Body of pancreas (tissue), 4 donors: Measurements from ENCODE around the gene VWA5B1. TPM values are rescaled to one million over a fixed set of nuclear protein-coding genes. Genes with fewer than 3 reads are reported as not detected.

ENCODE experiments used
- ATAC-seq: fragments of 150-250 bp; one replicate; pipeline ENCODE4 v1.9.1; 2016
- DNase-seq, 4 donors: peaks; one replicate each; pipeline ENCODE4 v3.0.0-alpha.2; 2019
- H3K27ac ChIP-seq, 4 donors: fragments of 200-600 bp; sonication (generic); 1 replicate in 3 of 4; 2 replicates in 1 of 4; pipeline versions ENCODE4 v1.5.1 to v1.6.1; 2016 to 2019; ENCODE audit warnings: mild to moderate bottlenecking in 1 of 4, mixed read lengths in 1 of 4, moderate library complexity in 1 of 4
- H3K27me3 ChIP-seq, 2 donors: fragments of 200-600 bp; sonication (generic); one replicate each; pipeline ENCODE4 v1.6.0; 2016; ENCODE audit warnings: mild to moderate bottlenecking in 1 of 2
- H3K36me3 ChIP-seq, 2 donors: fragments of 200-600 bp; sonication (generic); replicated peaks in 1 of 2; 2 replicates each; pipeline ENCODE4 v1.5.1; 2016; ENCODE audit warnings: low read depth in 2 of 2; ENCODE audit not compliant: insufficient read depth in 1 of 2
- H3K4me1 ChIP-seq: fragments of 200-600 bp; sonication (generic); one replicate; pipeline ENCODE4 v1.6.0; 2016
- H3K4me3 ChIP-seq, 2 donors: fragments of 200-600 bp; sonication (generic); 1 replicate in 1 of 2; 2 replicates in 1 of 2; pipeline ENCODE4 v1.5.1; 2016 to 2019
- H3K9me3 ChIP-seq, 3 donors: fragments of 200-600 bp; sonication (generic); 1 replicate in 2 of 3; 2 replicates in 1 of 3; pipeline ENCODE4 v1.5.1; 2016
- POLR2A ChIP-seq, 3 donors: fragments of 450-650 bp; IDR thresholded peaks; one replicate each; pipeline ENCODE4 v1.6.1; 2016; ENCODE audit warnings: antibody characterized with exemption in 3 of 3, mild to moderate bottlenecking in 2 of 3
- whole genome bisulfite sequencing, 2 donors: methylation state at CpG; one replicate each; pipeline ENCODE4 v1.1.5; 2017; 5-methylcytosine and 5-hydroxymethylcytosine counted together
- intact Hi-C: fragments of 100-400 bp; cut with DNase I; formaldehyde crosslinking; loops from one replicate; pipeline ENCODE4 v1.15.1; 2023
- total RNA-seq, 2 donors: library from RNA; depleted of rRNA; stranded (reverse); fragments of >200 nt; gene quantifications; one replicate each; pipeline ENCODE4 v1.1.0, GENCODE V29; 2016
- TF ChIP-seq, protein P1 (sequence below), 7 experiments: fragments of 450-650 bp in 4 of 7; fragments of 200-600 bp in 3 of 7; sonication (generic) in 3 of 7; IDR thresholded peaks; one replicate each; pipeline ENCODE4 v1.5.1; 2016 to 2019; ENCODE audit warnings: antibody characterized with exemption in 7 of 7

The VWA5B1 gene
- total RNA-seq, 2 donors from 2014 or later = not detected

DNA sequence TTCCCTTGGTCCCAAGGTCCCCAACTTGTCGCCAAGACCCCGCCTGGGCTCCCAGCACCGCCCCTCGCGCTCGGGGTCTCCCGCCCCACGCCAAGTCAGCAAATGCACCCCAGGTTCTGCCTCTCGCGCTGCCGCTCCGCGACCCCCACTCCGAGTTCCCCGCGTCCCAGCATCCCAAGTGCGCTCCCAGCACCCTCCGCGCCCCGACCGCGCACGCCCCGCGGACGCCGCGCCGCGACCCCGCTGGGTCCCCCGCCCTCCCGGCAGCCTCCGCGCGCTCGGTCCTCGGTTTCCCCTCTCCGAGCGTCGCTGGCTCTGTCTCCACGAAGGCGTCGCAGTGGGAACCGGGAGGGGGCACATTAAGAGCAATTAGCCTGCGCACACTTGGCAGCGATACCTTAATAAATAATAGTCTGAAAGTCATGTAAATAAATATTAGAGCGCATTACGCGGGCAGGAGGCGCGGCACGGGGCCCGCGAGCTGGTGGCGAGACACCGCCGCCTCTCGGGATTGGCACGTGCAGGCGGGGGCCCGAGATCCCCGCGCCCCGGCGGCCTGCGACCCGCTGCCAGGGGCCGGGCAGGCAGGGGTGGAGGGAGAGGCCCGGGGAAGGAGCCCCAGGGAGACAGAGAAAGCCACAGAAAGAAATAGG lies 75.9 kb downstream of the VWA5B1 start:
- H3K36me3 ChIP-seq = no peaks in the 10 kb centered on the region
- WGBS, 2 donors = 2 to 3% methylated on average over 23 to 53 of the region's 70 CpGs
- H3K4me3 ChIP-seq = no peak overlapping the region

DNA sequence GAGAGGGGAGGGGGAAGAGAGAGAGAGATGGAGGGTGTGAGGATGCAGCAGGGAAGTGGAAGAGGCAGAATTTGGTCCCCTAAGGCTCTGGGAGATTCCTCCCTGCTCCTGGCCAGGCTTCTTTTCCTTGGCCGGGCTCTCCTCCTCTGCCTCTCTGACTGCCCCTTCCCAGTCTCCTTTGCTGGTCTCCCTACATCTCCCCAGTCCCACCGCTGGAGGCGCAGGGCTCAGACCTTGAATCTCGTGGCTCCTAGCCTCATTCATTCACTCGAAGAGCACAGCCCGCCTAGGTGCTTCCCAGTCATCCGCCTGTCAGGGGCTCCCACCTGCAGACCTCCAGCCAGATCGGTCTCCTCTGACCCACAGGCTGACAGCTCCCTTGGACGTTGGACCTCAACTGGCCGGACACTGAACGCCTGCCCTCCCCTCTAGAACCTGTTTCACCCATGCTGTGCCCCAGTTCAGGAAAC lies 76.5 kb downstream of the VWA5B1 start:
- peaks cover 0 to 26% of the 10 kb centered on the region in 2 donors for H3K27me3 ChIP-seq
- peak; percentile 72 for ATAC-seq
- no peak for TF ChIP-seq POLR2A (IDR thresholded peaks at IDR 0.05)
- TF ChIP-seq, protein P1, sequence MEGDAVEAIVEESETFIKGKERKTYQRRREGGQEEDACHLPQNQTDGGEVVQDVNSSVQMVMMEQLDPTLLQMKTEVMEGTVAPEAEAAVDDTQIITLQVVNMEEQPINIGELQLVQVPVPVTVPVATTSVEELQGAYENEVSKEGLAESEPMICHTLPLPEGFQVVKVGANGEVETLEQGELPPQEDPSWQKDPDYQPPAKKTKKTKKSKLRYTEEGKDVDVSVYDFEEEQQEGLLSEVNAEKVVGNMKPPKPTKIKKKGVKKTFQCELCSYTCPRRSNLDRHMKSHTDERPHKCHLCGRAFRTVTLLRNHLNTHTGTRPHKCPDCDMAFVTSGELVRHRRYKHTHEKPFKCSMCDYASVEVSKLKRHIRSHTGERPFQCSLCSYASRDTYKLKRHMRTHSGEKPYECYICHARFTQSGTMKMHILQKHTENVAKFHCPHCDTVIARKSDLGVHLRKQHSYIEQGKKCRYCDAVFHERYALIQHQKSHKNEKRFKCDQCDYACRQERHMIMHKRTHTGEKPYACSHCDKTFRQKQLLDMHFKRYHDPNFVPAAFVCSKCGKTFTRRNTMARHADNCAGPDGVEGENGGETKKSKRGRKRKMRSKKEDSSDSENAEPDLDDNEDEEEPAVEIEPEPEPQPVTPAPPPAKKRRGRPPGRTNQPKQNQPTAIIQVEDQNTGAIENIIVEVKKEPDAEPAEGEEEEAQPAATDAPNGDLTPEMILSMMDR (IDR thresholded peaks at IDR 0.05) = peak; percentile 21 to 54 (median 44)
- DNase-seq = peak; percentile 42 to 58 (median 50)
- intact Hi-C loops = no loop called here
- no peaks in the 10 kb centered on the region for H3K9me3 ChIP-seq
- no peak overlapping the region for H3K4me3 ChIP-seq
- no peak overlapping the region for H3K27ac ChIP-seq
- H3K4me1 ChIP-seq = peaks cover 16% of the 10 kb centered on the region
- 4 to 6% methylated on average over 11 of the region's 11 CpGs for WGBS, 2 donors
- H3K36me3 ChIP-seq = no peaks in the 10 kb centered on the region

More for the DNA sequence above, 75.9 kb downstream of the VWA5B1 start:
- TF ChIP-seq, protein P1 (IDR thresholded peaks at IDR 0.05) = no peak
- peaks cover 0 to 26% of the 10 kb centered on the region in 2 donors for H3K27me3 ChIP-seq
- H3K4me1 ChIP-seq = peaks cover 16% of the 10 kb centered on the region
- ATAC-seq (peak; percentile 10), DNase-seq (no peak)
- no peak overlapping the region for H3K27ac ChIP-seq
- intact Hi-C loops = no loop called here
- H3K9me3 ChIP-seq = no peaks in the 10 kb centered on the region

DNA sequence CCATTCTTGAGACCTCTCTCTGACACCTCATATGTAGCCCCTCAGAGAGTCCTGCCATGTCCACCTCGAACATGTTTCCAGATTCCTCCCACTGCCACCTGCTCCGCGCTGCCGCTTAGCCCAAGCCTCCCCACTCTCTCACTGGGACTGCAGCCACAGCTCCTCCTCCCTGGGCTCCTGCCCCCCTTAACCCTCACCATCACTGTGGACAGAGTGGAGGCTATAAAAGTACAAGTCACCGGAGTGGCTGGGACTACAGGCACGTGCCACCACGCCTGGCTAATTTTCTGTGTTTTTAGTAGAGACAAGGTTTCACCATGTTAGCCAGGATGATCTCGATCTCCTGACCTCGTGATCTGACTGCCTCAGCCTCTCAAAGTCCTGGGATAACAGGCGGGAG lies 77.0 kb downstream of the VWA5B1 start:
- WGBS, 2 donors = 35% methylated on average over 9 to 10 of the region's 10 CpGs
- no peak overlapping the region for H3K4me3 ChIP-seq
- no peaks in the 10 kb centered on the region for H3K36me3 ChIP-seq
- H3K27ac ChIP-seq = no peak overlapping the region
- peaks cover 16% of the 10 kb centered on the region for H3K4me1 ChIP-seq
- H3K9me3 ChIP-seq = no peaks in the 10 kb centered on the region
- intact Hi-C loops = no loop called here
- peaks cover 0 to 26% of the 10 kb centered on the region in 2 donors for H3K27me3 ChIP-seq
- ATAC-seq = no peak
- DNase-seq = no peak
- TF ChIP-seq, protein P1 (IDR thresholded peaks at IDR 0.05) = no peak
- TF ChIP-seq POLR2A (IDR thresholded peaks at IDR 0.05) = no peak

DNA sequence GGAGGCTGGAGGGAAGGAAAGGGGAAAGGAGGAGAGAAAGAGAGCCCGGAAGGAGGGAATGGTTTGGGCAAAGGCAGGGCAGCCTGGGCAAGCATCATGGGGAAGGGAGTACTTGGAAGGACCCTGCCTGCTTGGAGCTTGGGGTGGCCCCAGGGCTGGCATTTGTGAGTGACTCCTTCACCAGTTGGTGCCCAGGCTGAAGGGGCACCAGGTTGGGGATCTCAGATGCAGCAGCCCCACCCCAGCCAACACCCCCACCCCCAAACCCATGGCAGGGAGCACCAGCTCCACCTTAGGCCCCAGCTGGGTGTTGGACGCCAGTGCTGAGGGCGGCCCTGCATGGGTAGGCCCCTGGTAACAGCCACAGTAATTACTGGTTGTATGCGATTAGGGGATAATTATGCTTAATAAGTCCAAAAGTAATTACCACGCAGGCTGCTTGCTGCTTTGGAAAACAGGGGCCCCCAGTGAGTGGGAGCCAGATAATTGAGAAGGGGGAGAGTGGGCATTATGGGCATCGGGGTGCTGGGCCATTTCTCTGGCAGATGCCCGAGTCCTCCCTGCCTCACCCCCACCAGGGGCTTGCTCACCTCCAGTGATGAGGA lies 78.3 kb downstream of the VWA5B1 start:
- ATAC-seq (no peak), DNase-seq (no peak)
- H3K4me1 ChIP-seq = peaks cover 16% of the 10 kb centered on the region
- intact Hi-C loops = no loop called here
- WGBS, 2 donors = 83 to 93% methylated on average over 6 to 7 of the region's 7 CpGs
- no peak overlapping the region for H3K4me3 ChIP-seq
- no peaks in the 10 kb centered on the region for H3K9me3 ChIP-seq
- no peak for TF ChIP-seq POLR2A (IDR thresholded peaks at IDR 0.05)
- TF ChIP-seq, protein P1 (IDR thresholded peaks at IDR 0.05) = no peak
- H3K36me3 ChIP-seq = no peaks in the 10 kb centered on the region
- no peak overlapping the region for H3K27ac ChIP-seq
- H3K27me3 ChIP-seq = peaks cover 0 to 26% of the 10 kb centered on the region in 2 donors
